Measurements from ENCODE around the gene LMNB1. TPM values are rescaled to one million over a fixed set of nuclear protein-coding genes. Genes with fewer than 3 reads are reported as not detected.
A peak's percentile ranks its signal among the peaks of the same experiment; 100 is the strongest.
"Not testable (repeated sequence)": the region's sequence is repeated elsewhere in the genome, so short reads cannot be mapped to it uniquely, and the experiment has no call there.

LMNB1 gene
- total RNA-seq, 2 experiments from 2014 or later, result 291 to 296 TPM

DNA sequence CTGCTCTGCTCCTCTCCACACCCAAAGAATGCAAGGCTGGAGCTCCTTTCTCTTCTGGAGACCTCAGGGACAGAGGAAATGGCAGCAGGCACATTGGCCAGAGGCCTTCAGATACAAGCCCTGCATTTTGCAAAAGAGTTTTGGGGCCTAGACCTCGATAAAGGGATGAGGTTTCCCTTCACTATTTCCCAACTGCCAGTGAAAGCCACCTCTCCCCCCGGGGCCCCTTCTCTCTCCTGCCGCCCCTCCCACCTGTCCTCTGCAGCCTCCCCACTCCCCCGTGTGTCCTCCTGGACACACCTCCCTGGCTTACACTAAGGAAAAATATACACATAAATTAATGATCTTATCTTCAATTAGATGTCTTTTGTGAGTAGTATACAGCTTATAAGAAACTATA lies 21.3 kb upstream of the LMNB1 start:
- POLR2A ChIA-PET, result interaction anchor here (0.8 to 15.4 kb wide), 2 partner anchors 22 to 25 kb away, joined by 3 to 377 read pairs; partner anchors contain the start of gene LMNB1
- Mint-ChIP-seq H3K9me3 (no peaks in the 10 kb centered on the region), H3K4me1 (peaks cover 55% of the 10 kb centered on the region), H3K4me3 (no peak overlapping the region), H3K27me3 (no peaks in the 10 kb centered on the region), H3K36me3 (ENCODE audit: low read depth) (peaks cover 5% of the 10 kb centered on the region), H3K27ac (no peak overlapping the region)
- CTCF ChIA-PET, result interaction anchor here (5.7 kb wide), 1 partner anchor 24 kb away, joined by 67 read pairs; the partner anchor contains the start of gene LMNB1
- DNase-seq, result no peak

DNA sequence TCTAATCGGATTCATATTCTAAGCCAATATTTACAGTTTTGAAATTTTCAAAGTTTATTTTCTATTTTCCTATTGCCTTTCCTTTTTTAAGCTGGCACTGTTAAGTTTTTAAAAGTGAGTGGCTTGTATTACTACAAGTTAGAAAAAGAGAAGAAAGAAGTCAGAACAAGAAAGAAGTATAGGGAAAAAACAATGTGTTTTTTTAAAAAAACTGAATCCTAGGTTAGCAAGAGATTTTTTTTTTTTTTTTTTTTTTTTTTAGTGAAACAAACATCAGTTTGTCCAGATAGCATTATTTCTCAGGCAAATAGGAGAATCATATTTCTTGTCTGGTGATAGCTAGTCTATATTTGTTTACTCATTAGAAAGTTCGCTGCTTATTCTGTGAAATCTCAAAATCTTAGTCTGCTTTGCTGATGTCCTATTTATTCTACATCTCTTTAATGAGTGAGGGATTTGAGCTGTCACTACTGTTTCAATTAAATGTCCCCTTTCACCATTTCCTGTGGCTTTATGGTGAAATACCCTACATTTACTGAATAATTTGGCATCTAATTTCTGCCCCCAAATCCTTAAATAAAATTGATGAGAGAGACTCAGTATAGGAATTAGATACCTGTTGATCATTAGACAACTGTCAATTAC lies 19.1 kb upstream of the LMNB1 start:
- DNase-seq, result no peak
- H3K4me3 Mint-ChIP-seq, result peak overlapping the region; percentile 63
- ChIA-PET CTCF (interaction anchor here (0.7 to 5.7 kb wide), 8 partner anchors 13 to 450 kb away, joined by 3 to 67 read pairs (median 6); partner anchors contain the start of gene LMNB1), POLR2A (interaction anchor here (0.7 to 15.4 kb wide), 7 partner anchors 10 to 82 kb away, joined by 3 to 377 read pairs (median 4); partner anchors contain the start of gene LMNB1)
- peak overlapping the region; percentile 94 for H3K27ac Mint-ChIP-seq
- no peaks in the 10 kb centered on the region for H3K27me3 Mint-ChIP-seq
- H3K36me3 Mint-ChIP-seq (ENCODE audit: low read depth), result no peaks in the 10 kb centered on the region
- H3K4me1 Mint-ChIP-seq, result peaks cover 54% of the 10 kb centered on the region
- no peaks in the 10 kb centered on the region for H3K9me3 Mint-ChIP-seq

DNA sequence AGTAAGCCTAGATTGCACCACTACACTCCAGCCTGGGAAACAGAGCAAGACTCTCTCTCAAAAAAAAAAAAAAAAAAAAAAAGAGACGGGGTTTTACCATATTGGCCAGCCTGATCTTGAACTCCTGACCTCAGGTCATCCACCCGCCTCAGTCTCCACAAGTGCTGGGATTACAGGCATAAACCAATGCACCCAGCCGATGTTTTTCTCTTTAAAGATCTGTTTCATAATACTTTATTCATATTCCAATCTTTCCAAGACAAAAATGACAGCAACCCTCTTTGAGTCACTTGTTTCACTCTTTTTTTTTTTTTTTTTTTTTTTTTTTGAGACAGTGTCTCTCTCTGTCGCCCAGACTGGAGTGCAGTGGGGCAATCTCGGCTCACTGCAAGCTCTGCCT lies 13.6 kb upstream of the LMNB1 start:
- Mint-ChIP-seq H3K27ac (peak overlapping the region; percentile 78), H3K9me3 (no peaks in the 10 kb centered on the region), H3K4me1 (peaks cover 42% of the 10 kb centered on the region), H3K4me3 (peak overlapping the region; percentile 27), H3K36me3 (ENCODE audit: low read depth) (no peaks in the 10 kb centered on the region), H3K27me3 (no peaks in the 10 kb centered on the region)
- ChIA-PET POLR2A (interaction anchor here (1.1 to 11.0 kb wide), 3 partner anchors 14 to 90 kb away, joined by 3 to 210 read pairs (median 8); partner anchors contain the start of gene LMNB1), CTCF (interaction anchor here (0.8 to 4.3 kb wide), 4 partner anchors 14 to 47 kb away, joined by 3 to 24 read pairs (median 4); partner anchors contain the start of gene LMNB1)
- no peak for DNase-seq

DNA sequence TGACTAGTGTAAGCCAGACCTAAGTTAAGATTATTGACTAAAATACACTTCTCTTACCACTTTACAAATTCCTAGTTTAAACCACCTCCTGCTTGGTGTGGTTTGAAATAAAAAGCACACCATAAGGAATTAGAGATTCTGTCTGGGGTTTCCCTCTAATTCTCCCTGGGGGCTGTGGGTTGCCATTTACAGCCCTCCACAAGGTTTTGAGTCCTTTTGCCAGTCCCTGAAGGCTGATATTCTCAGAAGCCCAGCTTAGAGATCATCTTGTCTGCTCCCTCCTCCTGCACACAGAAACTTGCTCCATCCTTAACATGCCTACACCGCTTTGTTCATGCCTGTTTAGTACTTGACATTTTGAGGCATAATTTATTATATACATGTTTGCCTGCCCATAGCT lies 7.2 kb upstream of the LMNB1 start:
- H3K27me3 Mint-ChIP-seq, result peaks cover 3% of the 10 kb centered on the region
- H3K4me3 Mint-ChIP-seq, result no peak overlapping the region
- ChIA-PET POLR2A (interaction anchor here (11.0 kb wide), 1 partner anchor 7 kb away, joined by 210 read pairs; the partner anchor contains the start of gene LMNB1), CTCF (interaction anchor here (1.5 kb wide), 1 partner anchor 11 kb away, joined by 4 read pairs; no protein-coding TSS in a partner anchor)
- no peaks in the 10 kb centered on the region for H3K36me3 Mint-ChIP-seq (ENCODE audit: low read depth)
- H3K9me3 Mint-ChIP-seq, result no peaks in the 10 kb centered on the region
- no peak overlapping the region for H3K27ac Mint-ChIP-seq
- DNase-seq, result no peak
- H3K4me1 Mint-ChIP-seq, result peaks cover 2% of the 10 kb centered on the region

DNA sequence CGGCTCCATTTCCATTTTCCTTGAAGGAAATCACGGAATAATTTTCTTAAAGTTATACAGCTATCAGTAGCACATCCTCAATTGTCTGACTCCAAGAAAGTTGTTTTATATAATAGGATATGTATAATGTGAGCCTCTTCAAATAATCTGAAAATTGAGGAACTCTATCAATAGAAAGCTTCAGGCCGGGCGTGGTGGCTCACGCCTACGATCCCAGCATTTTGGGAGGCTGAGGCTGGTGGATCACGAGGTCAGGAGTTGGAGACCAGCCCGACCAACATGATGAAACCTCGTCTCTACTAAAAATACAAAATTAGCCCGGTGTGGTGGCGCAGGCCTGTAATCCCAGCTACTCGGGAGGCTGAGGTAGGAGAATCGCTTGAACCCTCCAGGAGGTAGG lies 3.4 kb upstream of the LMNB1 start:
- H3K4me3 Mint-ChIP-seq, DNase-seq, H3K9me3 Mint-ChIP-seq, H3K27ac Mint-ChIP-seq, H3K27me3 Mint-ChIP-seq: not testable (repeated sequence)
- Mint-ChIP-seq H3K36me3 (ENCODE audit: low read depth) (peaks cover 13% of the 10 kb centered on the region), H3K4me1 (peaks cover 13% of the 10 kb centered on the region)
- ChIA-PET CTCF (interaction anchor here (0.7 kb wide), 1 partner anchor 1258 kb away, joined by 3 read pairs; no protein-coding TSS in a partner anchor), POLR2A (interaction anchor here (8.4 kb wide), 1 partner anchor 8 kb away, joined by 210 read pairs; no protein-coding TSS in a partner anchor)

DNA sequence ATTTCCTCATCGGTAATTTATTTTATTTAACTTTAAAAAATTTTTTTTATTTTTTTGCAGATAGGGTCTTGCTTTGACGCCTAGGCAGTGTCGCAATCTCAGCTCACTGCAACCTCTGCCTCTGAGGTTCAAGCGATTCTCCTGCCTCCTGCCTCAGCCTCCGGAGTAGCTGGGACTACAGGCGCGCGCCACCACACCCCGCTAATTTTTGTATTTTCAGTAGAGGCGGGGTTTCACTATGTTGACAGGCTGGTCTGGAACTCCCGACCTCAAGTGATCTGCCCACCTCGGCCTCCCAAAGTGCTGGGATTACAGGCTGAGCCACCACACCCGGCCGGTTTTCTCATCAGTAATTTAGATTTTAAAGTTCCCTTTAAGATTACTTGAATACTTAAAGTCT lies 2.3 kb upstream of the LMNB1 start:
- not testable (repeated sequence) for H3K27me3 Mint-ChIP-seq
- POLR2A ChIA-PET, result interaction anchor here (6.6 to 8.8 kb wide), 4 partner anchors 9 to 97 kb away, joined by 154 to 377 read pairs (median 208); no protein-coding TSS in a partner anchor

DNA sequence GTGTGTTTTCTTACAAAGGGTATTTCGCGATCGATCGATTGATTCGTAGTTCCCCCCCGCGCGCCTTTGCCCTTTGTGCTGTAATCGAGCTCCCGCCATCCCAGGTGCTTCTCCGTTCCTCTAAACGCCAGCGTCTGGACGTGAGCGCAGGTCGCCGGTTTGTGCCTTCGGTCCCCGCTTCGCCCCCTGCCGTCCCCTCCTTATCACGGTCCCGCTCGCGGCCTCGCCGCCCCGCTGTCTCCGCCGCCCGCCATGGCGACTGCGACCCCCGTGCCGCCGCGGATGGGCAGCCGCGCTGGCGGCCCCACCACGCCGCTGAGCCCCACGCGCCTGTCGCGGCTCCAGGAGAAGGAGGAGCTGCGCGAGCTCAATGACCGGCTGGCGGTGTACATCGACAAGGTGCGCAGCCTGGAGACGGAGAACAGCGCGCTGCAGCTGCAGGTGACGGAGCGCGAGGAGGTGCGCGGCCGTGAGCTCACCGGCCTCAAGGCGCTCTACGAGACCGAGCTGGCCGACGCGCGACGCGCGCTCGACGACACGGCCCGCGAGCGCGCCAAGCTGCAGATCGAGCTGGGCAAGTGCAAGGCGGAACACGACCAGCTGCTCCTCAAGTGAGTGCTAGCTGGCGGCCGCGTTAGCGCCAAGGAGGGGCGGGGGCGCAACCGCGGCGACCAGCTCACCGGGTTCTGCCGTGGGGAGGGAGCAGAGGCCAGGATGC lies 480 bp downstream of the LMNB1 start:
- ChIA-PET POLR2A (interaction anchor here (0.5 to 8.8 kb wide), 41 partner anchors 9 to 1305 kb away, joined by 3 to 377 read pairs (median 9); partner anchors contain the start of genes GRAMD2B, MARCHF3, PHAX and PRRC1), CTCF (interaction anchor here (0.6 to 8.1 kb wide), 21 partner anchors 11 to 715 kb away, joined by 3 to 233 read pairs (median 5); partner anchors contain the start of gene C5orf63)
- Mint-ChIP-seq H3K4me1 (peaks cover 36% of the 10 kb centered on the region), H3K27me3 (no peaks in the 10 kb centered on the region), H3K27ac (peak overlapping the region; percentile 94), H3K36me3 (ENCODE audit: low read depth) (peaks cover 43% of the 10 kb centered on the region), H3K4me3 (peak overlapping the region; percentile 95), H3K9me3 (no peaks in the 10 kb centered on the region)
- DNase-seq, result peak; percentile 68

More for the DNA sequence above, 2.3 kb upstream of the LMNB1 start:
- CTCF ChIA-PET, result interaction anchor here (0.6 to 2.4 kb wide), 2 partner anchors 27 to 84 kb away, joined by 5 to 11 read pairs; no protein-coding TSS in a partner anchor
- not testable (repeated sequence) for H3K4me3 Mint-ChIP-seq, H3K27ac Mint-ChIP-seq, DNase-seq, H3K9me3 Mint-ChIP-seq
- H3K36me3 Mint-ChIP-seq (ENCODE audit: low read depth), result peaks cover 23% of the 10 kb centered on the region
- H3K4me1 Mint-ChIP-seq, result peaks cover 16% of the 10 kb centered on the region

DNA sequence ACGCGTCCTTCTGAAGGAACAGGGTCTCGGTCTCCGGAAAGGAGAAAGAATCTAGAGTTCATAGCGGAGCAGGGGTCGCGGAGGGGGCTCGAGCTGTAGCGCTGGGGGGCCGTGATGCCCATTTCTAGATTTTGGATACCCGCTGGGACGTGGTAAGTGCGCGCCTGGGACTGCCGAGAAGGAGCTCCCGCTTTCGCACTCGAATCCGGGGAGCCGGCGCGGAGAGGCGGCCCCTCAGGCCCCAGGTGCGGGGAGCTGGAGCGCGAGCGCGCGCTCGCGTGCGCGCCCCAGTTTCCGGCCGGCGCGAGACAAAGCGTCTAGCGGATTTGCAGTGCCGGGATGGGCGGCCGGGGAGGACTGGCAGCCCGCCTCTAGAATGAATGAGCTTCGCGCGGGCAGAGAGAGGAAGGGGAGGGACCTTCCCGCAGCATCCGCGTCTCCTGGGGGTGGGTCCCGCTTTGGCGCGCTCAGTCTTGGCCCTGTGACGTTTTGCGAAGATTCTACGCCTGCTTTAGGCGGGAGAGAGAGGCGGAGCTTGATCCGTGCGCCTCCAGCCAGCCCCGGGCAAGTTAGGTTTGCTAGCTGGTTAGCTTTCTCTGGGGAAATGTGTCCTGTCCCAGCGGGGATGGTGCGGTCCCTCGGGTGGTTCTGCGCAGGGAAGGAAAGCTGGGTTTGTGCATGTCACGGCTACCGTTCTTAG lies 1.2 kb downstream of the LMNB1 start:
- peak overlapping the region; percentile 95 for H3K4me3 Mint-ChIP-seq
- ChIA-PET CTCF (interaction anchor here (0.8 to 8.1 kb wide), 27 partner anchors 12 to 721 kb away, joined by 3 to 233 read pairs (median 5); partner anchors contain the start of genes C5orf63 and PHAX), POLR2A (interaction anchor here (0.5 to 8.8 kb wide), 47 partner anchors 8 to 1306 kb away, joined by 3 to 377 read pairs (median 8); partner anchors contain the start of genes GRAMD2B, MARCHF3, PHAX and PRRC1)
- H3K4me1 Mint-ChIP-seq, result peaks cover 38% of the 10 kb centered on the region
- no peaks in the 10 kb centered on the region for H3K27me3 Mint-ChIP-seq
- DNase-seq, result peak; percentile 98
- H3K36me3 Mint-ChIP-seq (ENCODE audit: low read depth), result peaks cover 43% of the 10 kb centered on the region
- no peaks in the 10 kb centered on the region for H3K9me3 Mint-ChIP-seq
- peak overlapping the region; percentile 94 for H3K27ac Mint-ChIP-seq

DNA sequence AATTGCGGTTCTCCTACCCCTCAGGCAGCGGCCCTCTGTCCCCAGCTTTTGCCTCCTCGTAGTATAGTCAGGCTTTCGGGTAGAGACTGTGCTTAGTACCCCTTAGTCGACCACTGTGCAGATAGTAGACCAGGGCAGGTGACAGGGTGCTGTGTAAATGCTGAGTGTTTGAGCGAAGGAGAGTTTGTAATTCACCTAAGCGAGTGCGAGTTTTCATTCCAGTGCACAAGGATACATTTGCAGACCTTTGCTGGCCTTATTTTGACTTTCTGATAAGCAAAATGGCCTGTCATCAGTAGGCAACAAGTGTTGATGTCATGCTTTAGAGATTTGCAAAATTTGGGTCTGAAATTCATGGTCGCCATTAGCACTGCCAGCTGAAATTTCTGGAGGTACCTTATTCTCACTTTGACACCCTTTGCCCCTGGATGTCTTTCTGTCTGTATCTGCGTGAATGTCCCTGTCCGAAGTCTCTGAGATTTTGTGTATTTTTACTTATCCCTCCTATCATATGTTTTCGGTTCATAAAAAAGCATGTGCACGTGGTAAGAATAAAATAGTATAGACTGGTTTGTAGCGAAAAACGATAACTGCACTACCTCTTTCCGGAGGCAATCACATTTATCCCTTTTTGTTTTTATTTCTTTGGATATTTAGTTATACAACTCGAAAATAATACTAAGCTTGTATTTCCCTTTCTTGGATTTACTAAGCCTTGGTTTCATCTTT lies 1.9 kb downstream of the LMNB1 start:
- POLR2A ChIA-PET, result interaction anchor here (0.5 to 8.8 kb wide), 42 partner anchors 8 to 1305 kb away, joined by 3 to 377 read pairs (median 8); partner anchors contain the start of genes GRAMD2B, MARCHF3, PHAX and SLC12A2
- CTCF ChIA-PET, result interaction anchor here (0.8 to 8.1 kb wide), 34 partner anchors 10 to 720 kb away, joined by 3 to 233 read pairs (median 6); partner anchors contain the start of genes C5orf63 and PHAX

DNA sequence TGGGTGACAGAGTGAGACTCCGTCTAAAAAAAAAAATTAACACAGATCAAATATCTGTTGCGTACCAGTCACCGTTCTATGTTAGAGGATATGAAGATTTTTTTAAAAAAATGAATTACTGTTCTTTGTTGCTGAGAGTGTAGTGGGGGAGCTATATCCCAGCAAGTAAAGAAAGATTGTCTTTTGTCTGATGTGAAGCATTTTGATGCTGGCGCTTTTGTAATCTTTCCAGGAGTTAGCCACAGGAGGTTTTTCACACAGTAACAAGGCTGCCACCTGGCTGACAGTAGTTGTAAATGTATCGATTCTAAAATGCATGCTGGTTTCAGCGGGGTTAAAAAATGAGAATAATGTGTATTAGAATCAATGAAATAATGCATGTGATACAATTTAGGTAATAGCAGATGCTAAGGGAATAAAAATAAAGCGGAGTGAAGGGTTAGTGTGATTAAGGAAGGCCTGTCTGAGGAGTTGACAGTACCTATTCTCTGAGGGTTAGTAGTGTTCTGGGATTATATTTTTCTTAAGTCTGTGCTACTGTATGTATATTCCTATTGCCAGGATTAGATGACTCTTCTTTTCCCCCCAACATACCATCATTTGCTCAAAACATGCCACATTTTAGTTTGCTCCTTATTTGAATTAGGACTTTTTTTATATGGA lies 3.4 kb downstream of the LMNB1 start:
- H3K4me1 Mint-ChIP-seq, result peaks cover 42% of the 10 kb centered on the region
- peaks cover 48% of the 10 kb centered on the region for H3K36me3 Mint-ChIP-seq (ENCODE audit: low read depth)
- DNase-seq, result peak; percentile 68
- H3K27me3 Mint-ChIP-seq, result no peaks in the 10 kb centered on the region
- ChIA-PET POLR2A (interaction anchor here (0.7 to 8.8 kb wide), 12 partner anchors 14 to 448 kb away, joined by 3 to 377 read pairs (median 28); no protein-coding TSS in a partner anchor), CTCF (interaction anchor here (0.5 to 8.1 kb wide), 28 partner anchors 9 to 202 kb away, joined by 3 to 233 read pairs (median 4); no protein-coding TSS in a partner anchor)
- peak overlapping the region; percentile 95 for H3K4me3 Mint-ChIP-seq
- peak overlapping the region; percentile 94 for H3K27ac Mint-ChIP-seq
- no peaks in the 10 kb centered on the region for H3K9me3 Mint-ChIP-seq

More for the DNA sequence above, 1.9 kb downstream of the LMNB1 start:
- H3K27me3 Mint-ChIP-seq, result no peaks in the 10 kb centered on the region
- H3K27ac Mint-ChIP-seq, result peak overlapping the region; percentile 94
- no peak for DNase-seq
- H3K36me3 Mint-ChIP-seq (ENCODE audit: low read depth), result peaks cover 48% of the 10 kb centered on the region
- no peaks in the 10 kb centered on the region for H3K9me3 Mint-ChIP-seq
- H3K4me1 Mint-ChIP-seq, result peaks cover 44% of the 10 kb centered on the region
- peak overlapping the region; percentile 95 for H3K4me3 Mint-ChIP-seq

DNA sequence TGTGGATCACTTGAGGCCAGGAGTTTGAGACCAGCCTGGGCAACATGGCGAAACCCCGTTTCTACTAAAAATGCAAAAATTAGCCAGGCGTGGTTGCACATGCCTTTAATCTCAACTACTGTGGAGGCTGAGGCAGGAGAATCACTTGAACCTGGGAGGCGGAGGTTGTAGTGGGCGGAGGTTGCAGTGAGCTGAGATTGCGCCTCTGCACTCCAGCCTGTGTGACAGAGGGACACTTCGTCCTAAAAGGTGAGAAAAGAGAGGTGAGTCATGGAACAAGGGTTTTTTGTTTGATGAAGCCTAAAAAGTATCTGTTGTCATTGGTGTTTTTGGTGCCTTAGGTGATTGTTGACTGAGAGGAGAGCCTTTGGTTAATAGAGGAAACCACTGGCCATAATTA lies 11.5 kb downstream of the LMNB1 start:
- CTCF ChIA-PET, result interaction anchor here (1.4 kb wide), 1 partner anchor 8 kb away, joined by 8 read pairs; no protein-coding TSS in a partner anchor
- Mint-ChIP-seq H3K36me3 (ENCODE audit: low read depth) (peaks cover 37% of the 10 kb centered on the region), H3K27ac (peak overlapping the region; percentile 56), H3K4me1 (peaks cover 56% of the 10 kb centered on the region)
- H3K9me3 Mint-ChIP-seq, POLR2A ChIA-PET, DNase-seq, H3K4me3 Mint-ChIP-seq, H3K27me3 Mint-ChIP-seq: not testable (repeated sequence)

Data from activated CD4-positive, alpha-beta memory T cell treated with anti-CD3 and anti-CD28 coated beads, Interleukin-2, amount 10 ng/mL, durations not matched to agents 7 days and 5 days (primary cell).